Spleen (tissue), 7 donors: ENCODE data around the gene UGT1A3.

Experiments
- POLR2A ChIP-seq, 3 donors: fragments of 450-650 bp; IDR thresholded peaks; one replicate each; pipeline ENCODE4 v1.5.1; 2017; ENCODE audit warnings: antibody characterized with exemption in 3 of 3, mild to moderate bottlenecking in 1 of 3
- POLR2AphosphoS5 ChIP-seq, 3 donors: sonication (generic); formaldehyde crosslinking; IDR thresholded peaks; one replicate each; pipeline ENCODE4 v1.5.1; 2017; ENCODE audit warnings: antibody characterized with exemption in 3 of 3
- TF ChIP-seq, protein P1 (sequence below), 11 experiments: fragments of 200-600 bp in 7 of 11; fragments of 450-650 bp in 4 of 11; sonication (generic) in 4 of 11; IDR thresholded peaks in 8 of 11; conservative IDR thresholded peaks in 3 of 11; 1 replicate in 7 of 11; 2 replicates in 4 of 11; pipeline versions ENCODE4 v1.4.0 to v1.8.0; 2016 to 2021; ENCODE audit warnings: antibody characterized with exemption in 11 of 11, inconsistent platforms in 4 of 11, mild to moderate bottlenecking in 1 of 11
- donor health status: DM: no; HTN: no; CAD: no; lungs with moderate emphysema.
- donor health status: DM: no; HTN: no; CAD: no.
- donor health status: DM: no; HTN: no; CAD: no.

DNA sequence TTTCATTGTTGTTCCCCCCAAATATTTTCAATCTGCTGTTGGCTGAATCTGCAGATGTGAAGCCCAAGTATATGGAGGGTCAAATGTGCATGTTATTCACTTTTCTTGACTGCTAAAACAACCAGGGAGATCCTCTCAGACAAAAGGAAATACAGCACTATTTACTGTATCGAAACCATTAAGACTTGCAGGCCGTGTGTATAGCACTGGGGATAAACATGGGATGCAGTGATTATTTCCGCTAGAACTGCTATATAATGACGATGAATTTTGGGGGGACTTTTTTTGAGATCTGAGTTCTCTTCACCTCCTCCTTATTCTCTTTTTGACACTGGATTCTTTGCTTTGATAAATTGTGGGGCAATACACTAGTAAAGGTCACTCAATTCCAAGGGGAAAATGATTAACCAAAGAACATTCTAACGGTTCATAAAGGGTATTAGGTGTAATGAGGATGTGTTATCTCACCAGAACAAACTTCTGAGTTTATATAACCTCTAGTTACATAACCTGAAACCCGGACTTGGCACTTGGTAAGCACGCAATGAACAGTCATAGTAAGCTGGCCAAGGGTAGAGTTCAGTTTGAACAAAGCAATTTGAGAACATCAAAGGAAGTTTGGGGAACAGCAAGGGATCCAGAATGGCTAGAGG, 27.7 kb downstream of the UGT1A3 start:
- no peak for TF ChIP-seq POLR2A (IDR thresholded peaks at IDR 0.05)
- no peak for TF ChIP-seq POLR2AphosphoS5 (IDR thresholded peaks at IDR 0.05)
- TF ChIP-seq, protein P1, sequence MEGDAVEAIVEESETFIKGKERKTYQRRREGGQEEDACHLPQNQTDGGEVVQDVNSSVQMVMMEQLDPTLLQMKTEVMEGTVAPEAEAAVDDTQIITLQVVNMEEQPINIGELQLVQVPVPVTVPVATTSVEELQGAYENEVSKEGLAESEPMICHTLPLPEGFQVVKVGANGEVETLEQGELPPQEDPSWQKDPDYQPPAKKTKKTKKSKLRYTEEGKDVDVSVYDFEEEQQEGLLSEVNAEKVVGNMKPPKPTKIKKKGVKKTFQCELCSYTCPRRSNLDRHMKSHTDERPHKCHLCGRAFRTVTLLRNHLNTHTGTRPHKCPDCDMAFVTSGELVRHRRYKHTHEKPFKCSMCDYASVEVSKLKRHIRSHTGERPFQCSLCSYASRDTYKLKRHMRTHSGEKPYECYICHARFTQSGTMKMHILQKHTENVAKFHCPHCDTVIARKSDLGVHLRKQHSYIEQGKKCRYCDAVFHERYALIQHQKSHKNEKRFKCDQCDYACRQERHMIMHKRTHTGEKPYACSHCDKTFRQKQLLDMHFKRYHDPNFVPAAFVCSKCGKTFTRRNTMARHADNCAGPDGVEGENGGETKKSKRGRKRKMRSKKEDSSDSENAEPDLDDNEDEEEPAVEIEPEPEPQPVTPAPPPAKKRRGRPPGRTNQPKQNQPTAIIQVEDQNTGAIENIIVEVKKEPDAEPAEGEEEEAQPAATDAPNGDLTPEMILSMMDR (IDR thresholded peaks at IDR 0.05 in 8 of 11, conservative IDR thresholded peaks at IDR 0.05 in 3 of 11) = no peak
